Urinary bladder (tissue), 4 donors: Measurements from ENCODE around the gene RHOV. TPM values are rescaled to one million over a fixed set of nuclear protein-coding genes. Genes with fewer than 3 reads are reported as not detected.
"Not testable (repeated sequence)": the region's sequence is repeated elsewhere in the genome, so short reads cannot be mapped to it uniquely, and the experiment has no call there.

Experiments used
- DNase-seq: peaks from one replicate; pipeline ENCODE4 v3.0.0-alpha.2; 2015; ENCODE audit errors: extremely low spot score
- H3K27ac ChIP-seq: one replicate; pipeline ENCODE4 v1.5.1; 2013; ENCODE audit warnings: low read depth, mild to moderate bottlenecking, moderate library complexity
- H3K36me3 ChIP-seq: one replicate; pipeline ENCODE4 v1.6.1; 2013; ENCODE audit warnings: mild to moderate bottlenecking, moderate library complexity; ENCODE audit not compliant: insufficient read depth
- H3K4me1 ChIP-seq: one replicate; pipeline ENCODE4 v1.6.1; 2013; ENCODE audit warnings: mild to moderate bottlenecking, moderate library complexity; ENCODE audit not compliant: insufficient read depth
- H3K4me3 ChIP-seq: one replicate; pipeline ENCODE4 v1.5.1; 2013; ENCODE audit warnings: low read depth, low read length
- WGBS: extraction: QIAGEN DNeasy Blood & Tissue Kit; methylation state at CpG from one replicate; pipeline ENCODE4 v1.1.7; 2013; 5-methylcytosine and 5-hydroxymethylcytosine counted together
- polyA plus RNA-seq: library from polyadenylated mRNA; stranded (reverse); fragments of 200-250 nt; gene quantifications from one replicate; pipeline ENCODE4 v1.2.3, GENCODE V29; 2013
- total RNA-seq: library from RNA; depleted of rRNA; stranded (reverse); fragments of >200 nt; gene quantifications from one replicate; pipeline ENCODE4 v1.2.3, GENCODE V29; 2014
- donor health status: healthy with polysubstance abuse.
- donor health status: healthy.

Gene RHOV
- total and polyA plus RNA-seq, 2 donors, result 4.0 to 9.3 TPM

- H3K36me3 ChIP-seq, result no peaks in the 10 kb centered on the region
- H3K27ac ChIP-seq, result no peak overlapping the region
- 90% methylated on average over 6 of the region's 6 CpGs for WGBS
- no peak for DNase-seq
- H3K4me1 ChIP-seq, result no peaks in the 10 kb centered on the region
- no peak overlapping the region for H3K4me3 ChIP-seq
Measured at GRCh38 chr15:40875991-40876730, 2.1 kb upstream of the RHOV start.

DNA sequence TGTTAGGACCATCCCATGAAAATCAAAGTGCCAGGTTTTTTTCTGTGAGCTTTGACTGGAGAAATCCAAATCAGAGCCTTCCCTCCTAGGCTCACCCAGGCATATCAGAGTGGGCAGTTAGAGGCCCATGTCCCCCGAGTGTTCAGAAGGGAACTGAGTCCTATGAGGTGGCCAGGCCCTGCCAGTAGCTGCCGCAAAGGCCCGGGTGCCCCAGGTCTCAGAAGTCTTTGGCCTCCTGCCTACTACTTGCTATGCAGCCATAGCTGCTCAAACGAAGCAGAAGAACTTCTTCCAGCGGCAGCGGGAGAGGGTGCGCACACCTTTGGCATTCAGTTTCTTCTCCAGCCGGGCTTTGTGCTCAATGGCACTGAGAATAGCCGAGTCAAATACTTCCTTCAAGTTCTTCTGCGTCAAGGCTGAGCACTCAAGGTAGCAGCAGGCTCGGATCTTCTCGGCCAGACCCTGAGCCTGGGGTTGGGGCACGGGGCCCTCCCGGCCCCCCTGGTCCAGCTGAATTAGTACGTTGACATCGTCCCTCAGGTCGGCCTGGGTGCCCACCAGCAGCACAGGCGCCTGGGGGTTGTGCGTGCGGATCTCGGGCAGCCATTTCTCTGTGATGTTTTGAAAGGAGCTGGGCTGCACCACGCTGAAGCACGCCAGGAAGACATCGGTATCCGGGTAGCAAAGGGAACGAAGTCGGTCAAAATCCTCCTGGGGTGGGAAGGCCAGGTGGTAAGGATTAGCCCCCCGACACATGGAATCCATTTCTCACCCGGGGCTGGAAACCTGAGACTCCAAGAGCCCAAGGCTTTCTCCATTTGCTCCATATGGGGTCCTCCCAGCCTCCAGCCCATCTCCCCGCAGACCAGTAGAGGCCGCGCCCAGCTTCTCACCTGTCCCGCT is 992 bp downstream of the RHOV start:
- DNase-seq, result no peak
- H3K4me1 ChIP-seq, result no peaks in the 10 kb centered on the region
- 60% methylated on average over 33 of the region's 33 CpGs for WGBS
- no peaks in the 10 kb centered on the region for H3K36me3 ChIP-seq
- H3K27ac ChIP-seq, result no peak overlapping the region
- peak overlapping the region; percentile 47 for H3K4me3 ChIP-seq

DNA sequence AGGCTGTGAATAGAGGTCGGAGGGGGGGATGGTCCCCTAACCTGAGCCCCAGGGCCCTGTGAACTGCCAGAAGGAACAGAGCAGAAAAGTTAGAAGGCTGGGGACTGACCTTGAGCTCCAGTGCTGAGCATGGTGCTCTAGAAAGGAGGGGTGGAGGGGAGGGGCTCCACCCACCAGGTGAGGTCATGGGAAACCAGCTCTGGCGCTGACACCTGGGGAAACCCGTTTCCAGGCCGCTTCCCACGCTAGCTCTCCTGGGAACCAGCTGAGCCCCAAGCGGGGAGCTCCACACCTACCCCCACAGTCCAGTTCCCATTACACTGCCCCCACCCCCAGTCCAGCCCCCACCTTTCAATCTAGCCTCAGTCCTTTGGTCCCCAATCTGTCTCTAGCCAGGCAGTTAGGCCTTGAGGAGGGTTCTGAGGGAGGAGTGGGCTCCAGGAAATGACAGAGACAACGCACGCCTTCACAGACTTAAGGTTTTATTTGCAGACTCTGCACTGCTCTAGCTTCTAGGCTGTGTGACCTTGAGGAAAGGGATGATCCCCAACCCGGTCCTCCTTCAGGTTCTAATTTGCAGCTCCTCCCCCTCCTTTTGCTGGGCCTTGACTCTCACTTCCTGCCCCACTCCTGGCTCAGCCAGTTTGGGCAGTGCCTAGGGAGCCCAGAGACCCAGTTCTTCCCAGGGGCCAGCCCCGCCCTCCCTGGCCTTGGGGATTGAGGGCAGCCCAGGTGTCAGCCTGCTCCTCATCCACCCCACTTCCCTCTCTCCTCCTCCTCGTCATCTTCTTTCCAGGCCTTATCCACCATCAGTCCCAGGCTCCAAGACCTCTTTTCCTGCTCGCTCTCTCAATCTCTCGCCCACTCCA is 2.1 kb downstream of the RHOV start:
- 82% methylated on average over 13 of the region's 13 CpGs for WGBS
- H3K27ac ChIP-seq, result peak overlapping the region; percentile 14

DNA sequence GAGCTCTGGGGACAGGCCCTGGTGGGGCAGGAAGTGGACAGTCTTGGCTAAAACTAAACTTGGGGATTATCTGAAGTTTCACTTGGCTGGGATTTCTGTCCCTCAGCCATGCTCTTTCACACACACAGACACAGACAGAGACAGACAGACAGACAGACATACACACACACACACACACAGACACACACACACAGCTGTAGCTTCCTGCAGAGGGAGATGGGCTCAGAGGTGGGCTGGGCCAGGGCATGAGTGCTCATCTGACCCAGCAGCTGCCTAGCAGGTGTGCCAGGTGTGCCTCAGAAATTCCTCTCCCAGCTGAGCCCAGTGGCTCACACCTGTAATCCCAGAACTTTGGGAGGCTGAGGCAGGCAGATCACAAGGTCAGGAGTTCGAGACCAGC is 3.3 kb downstream of the RHOV start:
- Histone ChIP-seq H3K36me3 (no peaks in the 10 kb centered on the region), H3K4me3 (no peak overlapping the region), H3K27ac (no peak overlapping the region), H3K4me1 (no peaks in the 10 kb centered on the region)
- WGBS, result 95% methylated on average over 1 of the region's 1 CpG
- DNase-seq, result no peak

More for the DNA sequence above, 2.1 kb downstream of the RHOV start:
- no peak for DNase-seq
- H3K4me3 ChIP-seq, result no peak overlapping the region
- no peaks in the 10 kb centered on the region for H3K4me1 ChIP-seq
- H3K36me3 ChIP-seq, result no peaks in the 10 kb centered on the region

DNA sequence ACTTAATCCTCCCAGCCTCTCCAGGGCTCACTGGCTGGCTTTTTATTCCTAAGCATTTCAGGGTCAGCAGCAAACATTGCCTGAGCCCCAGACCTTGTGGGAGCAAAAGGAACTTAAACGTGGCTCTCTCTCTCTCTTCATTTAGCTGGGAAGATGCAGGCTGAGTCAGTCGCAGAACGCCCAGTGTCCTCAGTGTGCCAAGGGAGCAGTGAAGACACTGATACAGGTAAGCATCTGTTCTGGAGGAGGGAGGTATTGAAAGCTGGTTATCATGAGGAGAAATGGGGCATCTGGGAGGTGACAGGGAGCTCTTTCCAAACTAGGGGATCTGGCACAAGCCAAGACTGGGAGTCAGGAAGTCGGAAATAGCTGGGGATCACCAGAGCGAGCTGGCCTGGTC is 4.3 kb downstream of the RHOV start:
- 65% methylated on average over 5 of the region's 5 CpGs for WGBS
- H3K4me1 ChIP-seq, result no peaks in the 10 kb centered on the region
- no peaks in the 10 kb centered on the region for H3K36me3 ChIP-seq
- H3K27ac ChIP-seq, result no peak overlapping the region
- no peak for DNase-seq
- no peak overlapping the region for H3K4me3 ChIP-seq

- H3K4me1 ChIP-seq, result no peaks in the 10 kb centered on the region
- no peak overlapping the region for H3K4me3 ChIP-seq
- H3K36me3 ChIP-seq, result no peaks in the 10 kb centered on the region
- no peak overlapping the region for H3K27ac ChIP-seq
- WGBS, result 94% methylated on average over 4 of the region's 4 CpGs
- DNase-seq, result no peak
Measured at GRCh38 chr15:40867199-40867598, 6.8 kb downstream of the RHOV start.

DNA sequence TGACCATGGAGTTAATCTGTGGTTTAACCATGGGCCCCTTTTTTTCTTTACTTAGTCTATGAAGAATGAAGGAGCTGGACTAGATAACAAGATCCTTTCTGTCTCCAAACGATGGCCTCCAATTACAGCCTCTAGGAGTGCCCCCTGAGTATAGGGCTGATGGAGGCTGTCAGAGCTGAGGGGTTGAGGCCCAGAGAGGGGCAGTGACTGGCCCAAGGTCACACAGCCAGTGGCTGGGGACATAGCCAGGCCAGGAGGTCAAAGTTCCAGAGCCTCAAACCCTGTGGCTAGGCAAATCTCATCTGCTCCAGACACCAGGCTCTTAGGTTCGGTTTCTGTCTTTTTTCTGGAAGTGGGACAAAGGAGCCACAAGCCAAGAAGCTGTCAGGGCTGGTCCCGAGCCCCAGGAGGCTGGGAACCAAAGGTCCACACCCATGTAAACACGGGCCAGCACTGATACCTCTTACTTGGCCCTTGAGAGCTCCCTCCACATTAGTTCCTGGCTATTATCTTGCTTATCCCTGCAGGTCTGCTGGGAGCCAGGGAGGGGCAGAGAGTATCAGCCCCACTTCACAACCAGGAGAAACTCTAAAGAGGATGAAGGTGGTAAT is 10.3 kb downstream of the RHOV start:
- no peaks in the 10 kb centered on the region for H3K36me3 ChIP-seq
- H3K4me1 ChIP-seq, result no peaks in the 10 kb centered on the region
- no peak overlapping the region for H3K27ac ChIP-seq
- no peak overlapping the region for H3K4me3 ChIP-seq
- 37% methylated on average over 4 of the region's 4 CpGs for WGBS
- DNase-seq, result no peak

DNA sequence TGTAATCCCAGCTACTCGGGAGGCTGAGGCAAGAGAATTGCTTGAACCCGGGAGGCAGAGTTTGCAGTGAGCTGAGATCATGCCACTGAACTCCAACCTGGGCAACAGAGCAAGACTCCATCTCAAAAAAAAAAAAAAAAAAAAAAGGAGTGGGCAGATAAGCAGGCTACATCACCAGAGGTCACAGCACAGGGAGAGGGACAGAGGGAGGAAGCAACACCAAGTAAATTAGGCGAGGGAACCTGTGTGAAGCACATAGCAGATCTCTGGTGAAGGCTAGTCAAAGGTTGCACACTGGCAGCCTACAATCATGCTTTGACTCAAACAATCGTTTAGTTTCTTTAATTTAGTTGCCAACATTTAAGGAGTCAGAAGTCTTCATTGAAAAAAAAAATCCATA is 12.9 kb downstream of the RHOV start:
- H3K27ac ChIP-seq, H3K36me3 ChIP-seq, DNase-seq, H3K4me3 ChIP-seq, H3K4me1 ChIP-seq: not testable (repeated sequence)
- 79% methylated on average over 4 of the region's 4 CpGs for WGBS

DNA sequence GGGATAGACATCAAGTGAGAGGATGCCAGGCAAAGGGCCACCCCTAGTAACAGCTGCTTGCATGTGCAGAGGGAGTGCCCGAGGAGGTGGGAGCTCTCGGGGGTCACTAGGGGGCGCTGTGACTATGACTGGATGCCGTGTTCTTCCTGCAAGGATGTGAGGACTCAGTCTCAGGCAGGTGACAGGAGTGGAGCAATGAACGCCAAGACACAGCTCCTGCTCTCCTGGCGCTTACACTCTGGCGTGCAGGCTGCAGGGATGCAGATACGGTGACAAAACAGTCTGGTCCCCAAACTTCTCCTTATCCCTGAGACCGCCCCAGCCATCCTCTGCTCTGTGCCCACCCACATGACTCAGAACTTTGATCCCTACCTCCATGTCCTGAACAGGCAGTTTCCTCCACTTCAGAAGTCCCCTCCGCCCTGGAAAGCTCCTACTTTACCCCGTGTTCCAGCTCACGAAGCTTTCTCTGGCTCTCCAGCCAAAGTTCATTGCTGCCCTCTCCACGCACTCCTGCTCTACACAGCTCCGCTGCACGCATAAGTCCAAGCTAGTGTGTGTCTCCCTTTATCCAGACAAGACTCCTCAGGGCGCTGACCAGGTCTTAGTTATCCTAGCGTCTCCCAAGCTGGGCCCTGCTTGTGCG is 14.7 kb downstream of the RHOV start:
- WGBS, result 48% methylated on average over 18 of the region's 18 CpGs
- DNase-seq, result no peak
- Histone ChIP-seq H3K4me3 (no peak overlapping the region), H3K27ac (no peak overlapping the region), H3K36me3 (no peaks in the 10 kb centered on the region), H3K4me1 (no peaks in the 10 kb centered on the region)

DNA sequence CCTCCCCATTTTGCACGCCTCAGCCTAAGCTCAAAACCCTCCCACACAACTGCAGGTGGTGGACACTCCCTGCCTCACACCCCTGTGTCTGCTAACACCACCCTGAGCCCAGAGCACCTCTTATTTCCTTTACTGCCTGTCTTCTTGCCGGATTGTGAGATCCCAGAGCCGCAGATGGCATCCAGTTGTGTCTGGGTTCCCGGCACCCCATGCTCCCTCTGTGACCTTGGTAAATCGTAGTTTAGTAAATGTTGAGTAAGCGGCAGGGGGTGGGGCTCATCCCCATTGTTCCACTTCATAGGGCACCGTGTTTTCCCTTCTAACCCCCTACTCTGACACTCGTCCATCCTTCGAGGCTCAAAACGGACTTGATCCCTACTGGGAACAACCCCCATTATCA is 15.3 kb downstream of the RHOV start:
- WGBS, result 74% methylated on average over 10 of the region's 10 CpGs
- no peak overlapping the region for H3K27ac ChIP-seq

GRCh38 chr15:40857601-40858341 is 16.3 kb downstream of the RHOV start:
- Histone ChIP-seq H3K4me3 (no peak overlapping the region), H3K4me1 (no peaks in the 10 kb centered on the region), H3K27ac (no peak overlapping the region), H3K36me3 (no peaks in the 10 kb centered on the region)
- DNase-seq, result peak; percentile 86
- 22% methylated on average over 15 of the region's 15 CpGs for WGBS

More for the DNA sequence above, 15.3 kb downstream of the RHOV start:
- Histone ChIP-seq H3K36me3 (no peaks in the 10 kb centered on the region), H3K4me3 (no peak overlapping the region), H3K4me1 (no peaks in the 10 kb centered on the region)
- DNase-seq, result no peak

- no peak for DNase-seq
- Histone ChIP-seq H3K27ac (no peak overlapping the region), H3K36me3 (no peaks in the 10 kb centered on the region), H3K4me1 (no peaks in the 10 kb centered on the region), H3K4me3 (no peak overlapping the region)
- 68% methylated on average over 8 of the region's 8 CpGs for WGBS
Measured at GRCh38 chr15:40856746-40857145, 17.3 kb downstream of the RHOV start.
